ENCODE results near the gene SLC24A4. TPM values are rescaled to one million over a fixed set of nuclear protein-coding genes. Genes with fewer than 3 reads are reported as not detected.

The SLC24A4 gene
- total RNA-seq, 1 experiment from 2014 or later = not detected

DNA sequence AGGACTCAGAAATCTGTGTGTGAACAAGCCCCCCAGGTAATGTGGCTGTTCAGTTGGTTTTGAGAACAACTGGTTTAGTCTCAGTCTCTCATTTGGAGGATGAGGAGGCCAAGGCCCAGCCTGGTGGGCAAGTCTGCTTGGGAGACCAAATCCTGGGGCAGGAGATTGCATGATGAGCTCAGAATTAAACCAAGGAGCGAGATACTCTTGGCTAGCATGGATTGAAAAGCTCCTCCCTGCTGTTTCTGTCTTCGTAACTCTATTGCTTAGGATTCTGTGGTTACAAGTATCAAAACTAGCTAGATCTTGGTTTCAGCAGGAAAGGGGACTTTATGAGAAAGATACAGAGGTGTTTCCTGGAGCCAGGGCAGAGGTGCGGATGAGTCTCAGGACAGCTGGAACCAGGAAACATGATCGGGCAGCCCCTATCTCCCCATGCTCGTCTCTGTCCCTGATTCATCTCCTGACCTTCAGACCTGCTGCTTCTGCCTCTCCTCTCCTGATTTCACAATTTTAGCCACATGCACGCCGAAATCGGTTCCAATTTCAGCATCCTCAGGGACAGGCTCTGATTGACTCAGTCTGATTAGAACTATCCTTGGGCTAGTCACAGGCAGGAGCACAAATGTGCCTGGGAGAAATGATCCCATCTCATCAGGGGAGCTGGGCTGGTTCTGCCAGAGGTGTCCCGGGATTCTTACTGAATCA, 150.4 kb downstream of the SLC24A4 start:
- H3K36me3 ChIP-seq (ENCODE audit: control insufficient read depth in 1 of 2, insufficient read depth in 2 of 2, low read length in 2 of 2) = no peaks in the 10 kb centered on the region
- DNase-seq (ENCODE audit: low read depth, low spot score) = no peak
- no peaks in the 10 kb centered on the region for H3K27me3 ChIP-seq (ENCODE audit: insufficient read depth, low read length)
- POLR2A ChIA-PET = no interaction called here
- intact Hi-C loops (cut with micrococcal nuclease) = loop anchor here (2.0 to 10.0 kb wide), 2 partner anchors 37 to 211 kb away; no protein-coding TSS in a partner anchor
- H3K9ac ChIP-seq (ENCODE audit: low read length) = 0 out of 2 replicates have a peak overlapping the region, but pooled peaks have one; percentile 5
- no peaks in the 10 kb centered on the region for H3K9me3 ChIP-seq (ENCODE audit: control insufficient read depth in 1 of 2, insufficient read depth in 1 of 2, low read depth in 1 of 2, low read length in 2 of 2)
- H3K79me2 ChIP-seq (ENCODE audit: insufficient read depth, low read length) = no peaks in the 10 kb centered on the region
- H3K4me2 ChIP-seq (ENCODE audit: low read length) = peak overlapping the region; percentile 53
- CTCF ChIA-PET = no interaction called here
- no peaks in the 10 kb centered on the region for H3K9me2 ChIP-seq (ENCODE audit: insufficient read depth)
- RAD21 ChIA-PET (ENCODE audit: low non-redundant PET in 1 of 2, low total read pairs in 2 of 2, uncharacterized antibody in 2 of 2, unreplicated experiment in 2 of 2) = no interaction called here
- no peak overlapping the region for H3K27ac ChIP-seq (ENCODE audit: low read depth, low read length)
- ATAC-seq = no peak
- H3K4me1 ChIP-seq (ENCODE audit: control insufficient read depth in 1 of 2, insufficient read depth in 2 of 2, low read length in 2 of 2) = peaks cover 34 to 48% of the 10 kb centered on the region in 2 experiments
- TF ChIP-seq ELF1 (IDR thresholded peaks at IDR 0.05; ENCODE audit: borderline replicate concordance, low read depth) (no peak), CBX3 (IDR thresholded peaks at IDR 0.05; ENCODE audit: low read depth) (no peak), ATF3 (IDR thresholded peaks at IDR 0.05) (no peak), POLR2AphosphoS5 (IDR thresholded peaks at IDR 0.05; ENCODE audit: low read depth, low read length) (no peak), FOSL1 (IDR thresholded peaks at IDR 0.05; ENCODE audit: low read depth) (no peak), JUND (IDR thresholded peaks at IDR 0.05) (no peak), MAX (IDR thresholded peaks at IDR 0.05) (no peak), SP1 (IDR thresholded peaks at IDR 0.05; ENCODE audit: low read depth) (no peak), YY1 (IDR thresholded peaks at IDR 0.05; ENCODE audit: extremely low read depth, insufficient replicate concordance, low read depth, low read length) (no peak), RAD21 (IDR thresholded peaks at IDR 0.05; ENCODE audit: low read depth) (no peak), SRF (IDR thresholded peaks at IDR 0.05; ENCODE audit: low read depth) (no peak), POLR2A (IDR thresholded peaks at IDR 0.05; ENCODE audit: borderline replicate concordance, extremely low read depth, insufficient read depth, insufficient read length) (no peak), TCF7L2 (IDR thresholded peaks at IDR 0.05; ENCODE audit: borderline replicate concordance, extremely low read depth, insufficient read depth, insufficient read length) (no peak), SIN3A (IDR thresholded peaks at IDR 0.05; ENCODE audit: low read depth) (no peak), EZH2 (IDR thresholded peaks at IDR 0.05) (no peak)
- TF ChIP-seq, protein P1, sequence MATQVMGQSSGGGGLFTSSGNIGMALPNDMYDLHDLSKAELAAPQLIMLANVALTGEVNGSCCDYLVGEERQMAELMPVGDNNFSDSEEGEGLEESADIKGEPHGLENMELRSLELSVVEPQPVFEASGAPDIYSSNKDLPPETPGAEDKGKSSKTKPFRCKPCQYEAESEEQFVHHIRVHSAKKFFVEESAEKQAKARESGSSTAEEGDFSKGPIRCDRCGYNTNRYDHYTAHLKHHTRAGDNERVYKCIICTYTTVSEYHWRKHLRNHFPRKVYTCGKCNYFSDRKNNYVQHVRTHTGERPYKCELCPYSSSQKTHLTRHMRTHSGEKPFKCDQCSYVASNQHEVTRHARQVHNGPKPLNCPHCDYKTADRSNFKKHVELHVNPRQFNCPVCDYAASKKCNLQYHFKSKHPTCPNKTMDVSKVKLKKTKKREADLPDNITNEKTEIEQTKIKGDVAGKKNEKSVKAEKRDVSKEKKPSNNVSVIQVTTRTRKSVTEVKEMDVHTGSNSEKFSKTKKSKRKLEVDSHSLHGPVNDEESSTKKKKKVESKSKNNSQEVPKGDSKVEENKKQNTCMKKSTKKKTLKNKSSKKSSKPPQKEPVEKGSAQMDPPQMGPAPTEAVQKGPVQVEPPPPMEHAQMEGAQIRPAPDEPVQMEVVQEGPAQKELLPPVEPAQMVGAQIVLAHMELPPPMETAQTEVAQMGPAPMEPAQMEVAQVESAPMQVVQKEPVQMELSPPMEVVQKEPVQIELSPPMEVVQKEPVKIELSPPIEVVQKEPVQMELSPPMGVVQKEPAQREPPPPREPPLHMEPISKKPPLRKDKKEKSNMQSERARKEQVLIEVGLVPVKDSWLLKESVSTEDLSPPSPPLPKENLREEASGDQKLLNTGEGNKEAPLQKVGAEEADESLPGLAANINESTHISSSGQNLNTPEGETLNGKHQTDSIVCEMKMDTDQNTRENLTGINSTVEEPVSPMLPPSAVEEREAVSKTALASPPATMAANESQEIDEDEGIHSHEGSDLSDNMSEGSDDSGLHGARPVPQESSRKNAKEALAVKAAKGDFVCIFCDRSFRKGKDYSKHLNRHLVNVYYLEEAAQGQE (IDR thresholded peaks at IDR 0.05; ENCODE audit: low read depth) = no peak
- peak overlapping the region; percentile 40 for H2AFZ ChIP-seq (ENCODE audit: low read depth, low read length, poor library complexity, severe bottlenecking)
- no peaks in the 10 kb centered on the region for H4K20me1 ChIP-seq (ENCODE audit: insufficient read depth)
- no peak overlapping the region for H3K4me3 ChIP-seq (replicated peaks in 1 of 2; ENCODE audit: low read depth in 1 of 2, low read length in 2 of 2)
- BruUV-seq (replicated peaks) = no TSS peak
